Erythroblast (primary cell): ENCODE measurements around the gene SMIM3.
A peak's percentile ranks its signal among the peaks of the same experiment; 100 is the strongest.
"Not testable (repeated sequence)": the region's sequence is repeated elsewhere in the genome, so short reads cannot be mapped to it uniquely, and the experiment has no call there.

Experiments
- DNase-seq, 2 experiments: peaks; one replicate each; lab custom pipeline; 2025; lab: John Stamatoyannopoulos, UW
- GATA1 ChIP-seq: IDR thresholded peaks from 2 replicates; pipeline ENCODE4 v1.6.1; 2011; ENCODE audit warnings: low read depth, mild to moderate bottlenecking, control low read depth, low read length, moderate library complexity
- POLR2A ChIP-seq: IDR thresholded peaks from 2 replicates; pipeline ENCODE4 v1.6.1; 2011; ENCODE audit warnings: mild to moderate bottlenecking, low read length

Gene SMIM3

GRCh38 chr5:150778517-150779396 lies at the start of gene SMIM3:
Gene SMIM3 (plus strand): TSS chr5:150778757. CDS start chr5:150795441, 16,684 bp downstream.
- DNase-seq = peak; percentile 53 to 72
- TF ChIP-seq POLR2A (peak; percentile 21), GATA1 (no peak)

DNA sequence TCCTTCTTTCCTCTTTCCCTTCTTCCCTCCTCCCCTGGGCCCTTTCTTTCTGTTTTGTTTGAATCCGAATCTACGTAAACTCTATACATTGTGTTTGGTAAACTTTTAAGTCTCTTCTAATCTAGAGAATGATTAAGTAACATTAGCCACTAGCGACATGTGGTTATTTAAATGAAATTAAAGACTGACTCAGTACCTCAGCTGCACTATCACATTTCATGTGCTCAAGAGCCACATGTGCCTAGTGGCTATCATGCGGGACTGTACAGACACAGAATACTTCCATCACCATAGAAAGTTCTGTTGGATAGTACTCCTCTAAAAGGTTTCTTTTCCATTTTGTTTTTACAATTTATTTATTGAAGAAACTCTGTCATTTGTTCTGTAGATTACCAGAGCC lies 48.7 kb upstream of the SMIM3 start:
- no peak for TF ChIP-seq POLR2A
- TF ChIP-seq GATA1 = no peak
- DNase-seq = no peak

DNA sequence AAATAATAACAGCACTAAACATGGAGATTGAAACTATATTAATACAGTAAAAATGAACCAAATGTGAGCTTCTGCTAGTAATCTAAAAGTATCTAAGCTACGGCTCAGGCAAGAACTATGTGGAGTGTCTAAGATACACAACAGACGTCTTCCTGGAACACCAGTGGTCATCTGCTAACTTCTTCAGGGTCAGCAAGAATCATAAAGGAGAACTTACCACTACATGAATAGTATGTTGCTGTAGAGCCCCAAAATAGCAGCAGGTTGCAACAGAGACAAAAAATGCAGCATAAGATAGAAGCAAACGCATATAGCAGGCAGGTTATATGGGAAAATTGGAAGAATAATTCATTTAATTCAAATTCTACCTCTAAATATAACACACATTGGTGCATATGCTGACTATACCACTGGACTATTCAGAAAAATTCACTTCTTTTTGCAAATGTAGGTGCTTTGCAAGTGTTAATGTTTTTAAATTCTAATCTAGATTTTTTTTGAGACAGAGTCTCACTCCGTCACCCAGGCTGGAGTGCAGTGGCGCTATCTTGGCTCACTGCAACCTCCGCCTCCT lies 46.8 kb upstream of the SMIM3 start:
- no peak for DNase-seq
- TF ChIP-seq GATA1 (no peak), POLR2A (no peak)

- peak; percentile 42 to 48 for DNase-seq
- no peak for TF ChIP-seq GATA1
- no peak for TF ChIP-seq POLR2A
Measured at GRCh38 chr5:150734579-150735384, 43.8 kb upstream of the SMIM3 start.

- no peak for DNase-seq
- TF ChIP-seq GATA1 = no peak
- TF ChIP-seq POLR2A = no peak
Measured at GRCh38 chr5:150738862-150739261, 39.7 kb upstream of the SMIM3 start.

DNA sequence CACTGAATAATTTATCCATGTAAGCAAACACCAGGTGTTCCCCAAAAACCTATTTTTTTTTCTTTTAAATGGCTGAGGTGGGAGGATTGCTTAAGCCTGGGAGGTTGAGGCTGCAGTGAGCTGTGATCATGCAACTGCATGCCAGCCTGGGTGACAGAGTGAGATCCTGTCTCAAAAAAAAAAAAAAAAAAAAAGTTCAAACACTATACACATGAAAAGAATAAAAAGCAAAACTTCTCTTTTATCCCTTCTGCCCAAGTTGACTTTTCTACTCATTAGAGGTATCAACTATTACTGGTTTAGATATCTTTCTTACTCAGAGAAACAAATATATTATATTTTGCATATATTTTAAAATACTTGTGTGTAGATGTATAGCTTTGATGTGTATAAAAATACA lies 37.6 kb upstream of the SMIM3 start:
- TF ChIP-seq POLR2A (no peak), GATA1 (no peak)
- DNase-seq = no peak

DNA sequence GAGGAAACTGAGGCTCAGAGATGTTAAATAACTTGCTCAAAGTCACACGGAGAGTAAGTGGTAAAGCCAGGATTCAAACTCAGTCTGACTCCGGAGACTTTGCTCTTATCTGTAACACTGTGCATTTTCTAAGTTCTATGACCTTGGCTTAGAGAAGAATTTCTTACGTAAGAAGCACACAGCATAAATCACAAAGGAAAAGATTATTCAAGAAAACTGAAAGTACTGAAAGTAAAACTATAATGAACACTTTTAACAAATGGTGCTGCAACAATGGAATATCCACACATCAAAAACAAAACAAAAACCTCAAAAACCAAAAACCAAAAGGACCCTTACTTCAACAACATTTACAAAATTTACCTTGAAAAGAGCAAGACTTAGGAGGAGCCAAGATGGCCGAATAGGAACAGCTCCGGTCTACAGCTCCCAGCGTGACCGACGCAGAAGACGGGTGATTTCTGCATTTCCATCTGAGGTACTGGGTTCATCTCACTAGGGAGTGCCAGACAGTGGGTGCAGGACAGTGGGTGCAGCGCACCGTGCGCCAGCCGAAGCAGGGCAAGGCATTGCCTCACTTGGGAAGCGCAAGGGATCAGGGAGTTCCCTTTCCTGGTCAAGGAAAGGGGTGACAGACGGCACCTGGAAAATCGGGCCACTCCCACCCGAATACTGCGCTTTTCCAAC lies 36.0 kb upstream of the SMIM3 start:
- DNase-seq = not testable (repeated sequence)

- DNase-seq = not testable (repeated sequence)
Measured at GRCh38 chr5:150743142-150743488, 35.4 kb upstream of the SMIM3 start.

DNA sequence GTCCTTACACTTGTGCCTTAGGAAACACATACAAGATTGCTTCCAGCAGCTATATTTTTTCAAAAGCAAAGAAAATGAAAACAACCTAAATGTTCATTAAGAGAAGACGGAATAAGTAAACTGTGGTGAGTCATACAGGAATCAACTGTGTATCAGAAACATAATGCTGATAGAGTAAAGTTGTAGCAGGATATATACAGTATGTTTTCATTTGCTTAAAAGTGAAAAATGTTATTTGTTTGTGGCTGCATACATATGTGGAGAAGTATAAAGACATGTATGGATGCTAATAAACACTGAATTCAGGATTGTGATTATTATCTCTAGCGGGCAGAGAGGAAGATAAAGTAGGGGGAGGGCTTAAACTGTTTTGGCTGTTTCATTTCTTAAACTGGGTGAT lies 28.1 kb upstream of the SMIM3 start:
- DNase-seq = peak; percentile 7 to 38

GRCh38 chr5:150751096-150751891 lies 27.3 kb upstream of the SMIM3 start:
- DNase-seq = peak in 1 of 2 experiments; percentile 19
- TF ChIP-seq POLR2A (no peak), GATA1 (no peak)

More for the DNA sequence above, 28.1 kb upstream of the SMIM3 start:
- TF ChIP-seq POLR2A (no peak), GATA1 (no peak)

DNA sequence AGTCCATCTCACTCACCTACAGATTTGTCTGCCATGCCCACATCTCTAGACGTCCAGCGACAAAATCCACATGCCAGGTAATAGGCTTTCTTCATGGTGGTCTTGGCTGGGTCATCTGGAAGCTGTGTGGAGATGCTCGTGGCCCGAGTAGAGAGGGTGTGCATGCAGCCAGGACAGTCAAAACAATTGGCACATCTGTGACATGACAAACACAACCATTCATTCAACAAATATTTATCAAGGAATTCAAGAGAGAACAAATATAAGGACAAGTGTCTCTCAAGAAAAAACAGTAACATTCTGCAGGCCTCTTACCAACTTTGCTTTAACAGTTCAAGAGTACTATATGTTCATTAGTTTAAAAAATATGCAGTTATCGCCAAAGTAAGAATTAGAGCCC lies 25.1 kb upstream of the SMIM3 start:
- no peak for DNase-seq
- no peak for TF ChIP-seq POLR2A
- no peak for TF ChIP-seq GATA1

GRCh38 chr5:150753863-150754262 lies 24.7 kb upstream of the SMIM3 start:
- TF ChIP-seq GATA1 (no peak), POLR2A (no peak)
- DNase-seq = no peak
